Measurements from ENCODE around the gene NFRKB. TPM values are rescaled to one million over a fixed set of nuclear protein-coding genes. Genes with fewer than 3 reads are reported as not detected.

NFRKB gene
- total RNA-seq, 4 donors from 2014 or later = 25.8 to 34.1 (median 28.4) TPM

- H3K4me1 ChIP-seq = no peaks in the 10 kb centered on the region
- peaks cover 0 to 49% of the 10 kb centered on the region in 2 donors for H3K36me3 ChIP-seq
- no peaks in the 10 kb centered on the region for H3K27me3 ChIP-seq
- TF ChIP-seq POLR2A (IDR thresholded peaks at IDR 0.05) = no peak
- TF ChIP-seq CTCF (IDR thresholded peaks at IDR 0.05) = no peak
- no peak for TF ChIP-seq EP300 (IDR thresholded peaks at IDR 0.05)
- TF ChIP-seq POLR2AphosphoS5 (IDR thresholded peaks at IDR 0.05) = no peak
- H3K4me3 ChIP-seq = no peak overlapping the region
- no peaks in the 10 kb centered on the region for H3K9me3 ChIP-seq
- ATAC-seq = no peak
- 73% methylated on average over 10 of the region's 13 CpGs; no CpG with 5 or more reads in 1 of the 2 donors for WGBS, 2 donors (ENCODE audit: low coverage in 1 of 2)
- H3K27ac ChIP-seq = no peak overlapping the region
These were observed 35.4 kb upstream of the NFRKB start for GRCh38 chr11:129930743-129931142.

- no peak for ATAC-seq
- 83 to 87% methylated on average over 6 of the region's 6 CpGs for WGBS, 2 donors (ENCODE audit: low coverage in 1 of 2)
- H3K36me3 ChIP-seq = peaks cover 0 to 52% of the 10 kb centered on the region in 2 donors
- no peaks in the 10 kb centered on the region for H3K27me3 ChIP-seq
- TF ChIP-seq CTCF (IDR thresholded peaks at IDR 0.05) (no peak), POLR2A (IDR thresholded peaks at IDR 0.05) (no peak), POLR2AphosphoS5 (IDR thresholded peaks at IDR 0.05) (no peak), EP300 (IDR thresholded peaks at IDR 0.05) (no peak)
- H3K9me3 ChIP-seq = no peaks in the 10 kb centered on the region
- H3K4me3 ChIP-seq = no peak overlapping the region
- H3K4me1 ChIP-seq = no peaks in the 10 kb centered on the region
- H3K27ac ChIP-seq = no peak overlapping the region
These were observed 34.9 kb upstream of the NFRKB start for GRCh38 chr11:129930296-129930695.

GRCh38 chr11:129929721-129930120, 34.3 kb upstream of the NFRKB start:
- ATAC-seq = no peak
- no peaks in the 10 kb centered on the region for H3K4me1 ChIP-seq
- no peak overlapping the region for H3K4me3 ChIP-seq
- H3K27me3 ChIP-seq = no peaks in the 10 kb centered on the region
- no peak for TF ChIP-seq POLR2A (IDR thresholded peaks at IDR 0.05)
- TF ChIP-seq POLR2AphosphoS5 (IDR thresholded peaks at IDR 0.05) = no peak
- TF ChIP-seq CTCF (IDR thresholded peaks at IDR 0.05) = no peak
- no peak for TF ChIP-seq EP300 (IDR thresholded peaks at IDR 0.05)
- peaks cover 0 to 52% of the 10 kb centered on the region in 2 donors for H3K36me3 ChIP-seq
- WGBS, 2 donors (ENCODE audit: low coverage in 1 of 2) = 92 to 100% methylated on average over 1 to 2 of the region's 2 CpGs
- H3K9me3 ChIP-seq = no peaks in the 10 kb centered on the region
- no peak overlapping the region for H3K27ac ChIP-seq

- Histone ChIP-seq H3K4me1 (no peaks in the 10 kb centered on the region), H3K36me3 (peaks cover 0 to 52% of the 10 kb centered on the region in 2 donors), H3K4me3 (no peak overlapping the region), H3K9me3 (no peaks in the 10 kb centered on the region), H3K27me3 (no peaks in the 10 kb centered on the region), H3K27ac (no peak overlapping the region)
- WGBS, 2 donors (ENCODE audit: low coverage in 1 of 2) = 90 to 93% methylated on average over 2 to 3 of the region's 3 CpGs
- TF ChIP-seq POLR2A (IDR thresholded peaks at IDR 0.05) (no peak), POLR2AphosphoS5 (IDR thresholded peaks at IDR 0.05) (no peak), CTCF (IDR thresholded peaks at IDR 0.05) (no peak), EP300 (IDR thresholded peaks at IDR 0.05) (no peak)
- no peak for ATAC-seq
These were observed 33.7 kb upstream of the NFRKB start for GRCh38 chr11:129928923-129929692.

- ATAC-seq = no peak
- TF ChIP-seq EP300 (IDR thresholded peaks at IDR 0.05) (no peak), POLR2AphosphoS5 (IDR thresholded peaks at IDR 0.05) (no peak), POLR2A (IDR thresholded peaks at IDR 0.05) (no peak), CTCF (IDR thresholded peaks at IDR 0.05) (no peak)
- Histone ChIP-seq H3K4me1 (no peaks in the 10 kb centered on the region), H3K9me3 (no peaks in the 10 kb centered on the region), H3K36me3 (peaks cover 0 to 59% of the 10 kb centered on the region in 2 donors), H3K4me3 (no peak overlapping the region), H3K27me3 (no peaks in the 10 kb centered on the region), H3K27ac (no peak overlapping the region)
- WGBS, 2 donors (ENCODE audit: low coverage in 1 of 2) = 90 to 94% methylated on average over 5 of the region's 5 CpGs
These were observed 27.3 kb upstream of the NFRKB start for GRCh38 chr11:129922674-129923073.

All from gastroesophageal sphincter (tissue), 4 donors.